Gastroesophageal sphincter (tissue), 3 donors: ENCODE data around the gene C9orf85.

Experiments used
- CTCF ChIP-seq, 4 experiments: fragments of 200-600 bp in 2 of 4; fragments of 450-650 bp in 2 of 4; sonication (generic) in 1 of 4; IDR thresholded peaks; one replicate each; pipeline ENCODE4 v1.5.1; 2017 to 2019; ENCODE audit warnings: antibody characterized with exemption in 4 of 4, mild to moderate bottlenecking in 2 of 4, moderate library complexity in 2 of 4
- EP300 ChIP-seq: sonication (generic); formaldehyde crosslinking; IDR thresholded peaks from one replicate; pipeline ENCODE4 v1.6.1; 2017; ENCODE audit warnings: antibody characterized with exemption, mild to moderate bottlenecking
- POLR2A ChIP-seq, 2 donors: fragments of 450-650 bp; IDR thresholded peaks; one replicate each; pipeline ENCODE4 v1.6.1; 2017; ENCODE audit warnings: antibody characterized with exemption in 2 of 2, mild to moderate bottlenecking in 2 of 2, moderate library complexity in 1 of 2
- POLR2AphosphoS5 ChIP-seq: sonication (generic); formaldehyde crosslinking; IDR thresholded peaks from one replicate; pipeline ENCODE4 v1.6.1; 2017; ENCODE audit warnings: antibody characterized with exemption

- TF ChIP-seq POLR2A (IDR thresholded peaks at IDR 0.05) (no peak), CTCF (IDR thresholded peaks at IDR 0.05) (no peak), POLR2AphosphoS5 (no peak), EP300 (no peak)
These were observed 14.7 kb upstream of the C9orf85 start for GRCh38 chr9:71896761-71897160.
